HG02840 (cell line): ENCODE results near the gene FTO.
"Not testable (repeated sequence)": the region's sequence is repeated elsewhere in the genome, so short reads cannot be mapped to it uniquely, and the experiment has no call there.

ENCODE experiments used
- ATAC-seq: cut with Tn5 transposase; IDR thresholded peaks from one replicate; pipeline ENCODE4 v1.9.1; 2021; ENCODE audit warnings: mild to moderate bottlenecking, moderate library complexity, moderate number of reproducible peaks; ENCODE audit not compliant: unreplicated experiment, low FRiP score

The FTO gene

GRCh38 chr16:54180421-54181359 is 476.7 kb downstream of the FTO start:
- ATAC-seq: no peak

DNA sequence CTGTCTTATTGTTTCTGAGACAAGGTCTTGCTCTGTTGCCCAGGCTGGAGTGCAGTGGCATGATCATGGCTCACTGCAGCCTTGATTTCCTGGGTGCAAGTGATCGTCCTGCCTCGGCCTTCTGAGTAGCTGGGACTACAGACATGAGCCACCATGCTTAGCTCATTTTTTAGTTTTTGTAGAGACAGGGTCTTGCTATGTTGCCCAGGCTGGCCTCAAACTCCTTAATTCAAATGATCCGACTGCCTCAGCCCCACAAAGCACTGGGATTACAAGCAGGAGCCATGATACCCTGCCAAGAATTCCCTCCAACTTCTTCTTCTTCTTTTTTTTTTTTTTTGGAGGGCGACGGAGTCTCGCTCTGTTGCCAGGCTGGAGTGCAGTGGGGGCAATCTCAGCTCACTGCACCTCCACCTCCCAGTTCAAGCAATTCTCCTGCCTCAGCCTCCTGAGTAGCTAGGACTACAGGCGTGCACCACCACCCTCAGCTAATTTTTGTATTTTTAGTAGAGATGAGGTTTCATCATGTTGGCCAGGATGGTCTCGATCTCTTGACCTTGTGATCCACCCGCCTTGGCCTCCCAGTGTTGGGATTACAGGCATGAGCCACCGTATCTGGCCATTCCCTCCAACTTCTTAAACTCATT is 477.9 kb downstream of the FTO start:
- ATAC-seq: not testable (repeated sequence)

- no peak for ATAC-seq
These were observed 481.1 kb downstream of the FTO start for GRCh38 chr16:54185045-54185444.

- no peak for ATAC-seq
These were observed 487.2 kb downstream of the FTO start for GRCh38 chr16:54191163-54191562.

- ATAC-seq: no peak
These were observed 487.6 kb downstream of the FTO start for GRCh38 chr16:54191592-54191991.

- no peak for ATAC-seq
These were observed 489.2 kb downstream of the FTO start for GRCh38 chr16:54193013-54193664.

DNA sequence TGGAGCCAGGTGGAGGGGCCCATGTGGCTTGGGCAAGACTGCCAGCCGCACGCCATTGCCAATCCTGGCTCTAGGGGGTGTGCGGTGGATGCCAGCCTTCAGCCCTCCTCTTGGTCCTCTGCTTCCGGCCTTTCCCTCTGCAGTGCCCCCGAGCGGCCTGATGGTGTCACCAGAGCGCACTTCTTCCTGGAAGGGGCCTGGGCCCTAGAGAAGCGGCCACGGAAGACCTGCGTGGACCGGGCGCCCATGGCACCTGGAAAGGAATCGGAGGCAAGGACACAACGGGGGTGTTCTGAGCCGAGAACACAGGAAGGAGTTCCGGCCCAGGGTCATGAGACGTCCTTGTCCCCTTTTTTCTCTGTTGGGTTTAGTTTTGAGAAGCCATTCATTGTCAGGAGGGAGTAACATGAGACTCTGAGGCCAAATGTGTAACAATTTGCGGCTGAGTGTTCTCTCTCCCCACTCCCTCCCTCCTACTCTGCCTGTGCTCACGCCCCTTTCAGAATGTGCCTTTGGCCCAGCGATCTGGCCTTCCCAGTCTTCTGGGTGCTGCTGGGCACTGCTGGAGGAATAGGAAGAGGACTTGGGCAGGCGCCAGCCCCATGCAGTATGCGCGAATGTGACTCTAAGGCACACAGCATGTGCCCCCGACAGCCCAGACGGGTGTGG is 489.8 kb downstream of the FTO start:
- ATAC-seq: peak; percentile 56

DNA sequence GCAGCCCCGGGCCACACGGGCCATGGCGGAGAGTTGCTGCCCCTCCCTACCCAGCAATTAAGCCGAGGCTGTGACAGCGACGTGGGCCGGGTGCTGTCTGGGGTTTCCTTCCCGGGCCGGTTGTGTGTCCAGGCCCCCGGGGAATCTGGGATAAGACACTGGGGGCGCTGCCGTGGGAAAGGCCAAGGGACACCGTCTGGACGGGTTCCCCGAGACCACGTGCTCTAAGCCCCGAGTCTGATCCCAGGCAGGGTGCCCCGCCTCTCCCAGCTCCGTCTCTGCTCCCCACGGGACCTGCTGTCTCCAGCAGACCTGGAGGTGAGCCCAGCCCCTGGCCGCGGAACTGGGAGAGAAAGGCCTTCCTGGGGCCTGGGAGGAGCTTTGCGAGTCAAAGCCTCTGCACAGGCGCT is 490.4 kb downstream of the FTO start:
- no peak for ATAC-seq

- no peak for ATAC-seq
These were observed 493.8 kb downstream of the FTO start for GRCh38 chr16:54197758-54198157.

DNA sequence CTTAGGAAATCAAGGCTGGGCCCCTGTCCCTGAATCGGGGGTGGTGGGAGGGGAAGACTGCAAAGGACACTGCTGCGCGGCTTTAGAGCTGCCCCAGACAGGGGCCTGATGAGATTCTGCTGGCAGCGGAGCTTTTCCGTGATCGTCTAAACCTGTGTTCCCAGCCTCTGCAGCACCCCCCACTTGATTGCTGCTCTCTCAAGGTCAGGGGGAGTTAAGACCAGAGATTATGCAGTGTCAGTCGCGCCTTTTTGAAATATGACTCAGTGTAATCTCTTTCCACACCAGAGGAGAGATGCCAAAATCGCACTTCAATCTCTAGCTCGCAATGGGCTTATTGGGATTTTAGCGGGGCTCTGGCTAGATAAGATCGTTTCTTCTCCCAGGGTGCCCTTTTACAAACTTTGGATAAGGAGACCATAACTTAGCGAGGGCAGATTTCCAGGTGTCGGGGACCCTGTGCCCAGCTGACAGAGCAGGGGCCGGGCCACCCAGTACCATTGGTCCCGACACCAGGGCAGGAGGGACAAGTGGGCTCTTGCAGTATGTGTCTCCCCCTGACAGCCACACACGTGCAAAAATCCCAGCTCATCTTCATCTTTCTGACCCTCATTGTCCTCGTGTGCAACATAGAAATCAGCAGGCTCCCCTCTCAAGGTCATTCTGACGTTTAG is 495.7 kb downstream of the FTO start:
- ATAC-seq: no peak

DNA sequence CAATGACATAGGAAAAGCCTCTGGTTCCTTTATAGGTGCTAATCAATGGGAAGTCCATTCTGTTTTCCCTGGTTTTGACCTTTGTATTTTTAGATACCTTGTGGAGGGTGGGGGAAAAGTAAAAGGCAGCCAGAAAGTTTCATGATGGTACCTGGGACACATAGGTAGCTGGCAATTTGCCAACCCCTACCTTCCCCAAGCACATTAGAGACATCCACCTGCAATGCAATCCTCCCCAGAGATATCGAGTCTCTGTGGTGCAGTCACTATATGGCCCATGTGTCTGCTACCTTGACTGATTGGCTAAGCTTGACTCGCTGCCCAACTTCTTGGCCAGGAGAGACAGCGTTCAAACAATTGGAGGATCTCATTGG is 496.2 kb downstream of the FTO start:
- ATAC-seq: no peak

DNA sequence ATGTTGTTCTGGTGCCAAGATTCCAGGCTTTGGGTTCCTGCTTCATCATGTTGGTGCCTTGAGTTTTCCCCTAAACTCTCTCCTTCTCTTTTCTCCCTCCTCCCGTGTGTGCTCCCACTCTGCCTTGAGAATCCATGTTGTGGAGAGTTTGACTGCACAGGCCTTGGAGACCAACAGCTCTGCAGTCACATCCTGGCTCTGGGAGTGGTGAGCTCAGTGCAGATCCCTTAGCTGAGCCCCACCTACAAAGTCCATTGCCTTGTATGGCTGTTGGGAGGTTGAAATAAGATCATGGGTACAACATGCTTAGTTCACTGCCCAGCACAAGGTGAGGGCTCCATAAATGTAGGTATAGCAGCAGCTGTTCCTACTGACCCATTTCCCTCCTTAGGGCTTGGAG is 496.8 kb downstream of the FTO start:
- no peak for ATAC-seq

DNA sequence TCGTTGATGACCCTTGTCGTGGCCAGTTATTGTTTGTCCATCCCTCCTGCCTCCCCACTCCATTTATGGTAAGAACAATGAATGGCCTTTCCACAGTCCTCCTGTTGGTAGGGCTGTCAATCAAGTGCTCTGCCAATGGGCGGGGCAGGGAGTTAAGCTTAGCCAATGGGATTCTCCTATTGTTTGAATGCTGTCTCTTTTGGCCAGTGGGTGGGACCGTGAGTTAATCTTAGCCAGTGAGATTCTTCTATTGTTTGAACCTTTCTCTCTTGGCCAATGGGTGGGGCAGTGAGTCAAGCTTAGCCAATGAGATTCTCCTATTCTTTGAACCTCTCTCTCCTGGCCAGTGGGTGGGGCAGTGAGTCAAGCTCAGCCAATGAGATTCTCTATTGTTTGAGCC is 497.2 kb downstream of the FTO start:
- no peak for ATAC-seq
